Stomach (tissue), 9 donors: ENCODE data around the gene AK5. TPM values are rescaled to one million over a fixed set of nuclear protein-coding genes. Genes with fewer than 3 reads are reported as not detected.

Experiments used
- DNase-seq, 2 donors: peaks; one replicate each; pipeline versions ENCODE4 v3.0.0 to v3.0.0-alpha.2; 2013 to 2019
- H3K27ac ChIP-seq, 5 donors: fragments of 200-600 bp in 4 of 5; sonication (generic) in 4 of 5; one replicate each; pipeline ENCODE4 v1.5.1; 2013 to 2019; ENCODE audit warnings: mild to moderate bottlenecking in 1 of 5, moderate library complexity in 1 of 5
- H3K27me3 ChIP-seq, 3 donors: fragments of 200-600 bp; sonication (generic); one replicate each; pipeline ENCODE4 v1.5.1; 2017 to 2019; ENCODE audit warnings: mixed run types in 1 of 3
- H3K36me3 ChIP-seq, 4 donors: fragments of 200-600 bp; sonication (generic); 1 replicate in 3 of 4; 2 replicates in 1 of 4; pipeline ENCODE4 v1.5.1; 2016 to 2019
- H3K4me1 ChIP-seq, 4 donors: fragments of 200-600 bp; sonication (generic); one replicate each; pipeline ENCODE4 v1.5.1; 2016 to 2019
- H3K4me3 ChIP-seq, 4 donors: fragments of 200-600 bp; sonication (generic) in 3 of 4; one replicate each; pipeline ENCODE4 v1.5.1; 2016 to 2019; ENCODE audit warnings: mild to moderate bottlenecking in 1 of 4
- H3K9me3 ChIP-seq, 4 donors: fragments of 200-600 bp; sonication (generic); one replicate each; pipeline ENCODE4 v1.5.1; 2016 to 2019
- CTCF ChIP-seq, 7 experiments: fragments of 450-650 bp in 4 of 7; fragments of 200-600 bp in 3 of 7; sonication (generic) in 3 of 7; IDR thresholded peaks; one replicate each; pipeline ENCODE4 v1.5.1; 2016 to 2019; ENCODE audit warnings: antibody characterized with exemption in 7 of 7, control low read depth in 2 of 7, mild to moderate bottlenecking in 1 of 7
- EP300 ChIP-seq: sonication (generic); formaldehyde crosslinking; IDR thresholded peaks from one replicate; pipeline ENCODE4 v1.6.1; 2017; ENCODE audit warnings: antibody characterized with exemption
- POLR2A ChIP-seq, 4 donors: fragments of 450-650 bp; IDR thresholded peaks; one replicate each; pipeline ENCODE4 v1.6.1; 2016; ENCODE audit warnings: antibody characterized with exemption in 4 of 4, control low read depth in 2 of 4, mild to moderate bottlenecking in 1 of 4, moderate library complexity in 1 of 4
- POLR2AphosphoS5 ChIP-seq, 3 donors: sonication (generic); formaldehyde crosslinking; IDR thresholded peaks; one replicate each; pipeline ENCODE4 v1.6.1; 2016; ENCODE audit warnings: antibody characterized with exemption in 3 of 3
- WGBS, 5 donors: extraction: QIAGEN DNeasy Blood & Tissue Kit in 3 of 5; methylation state at CpG; one replicate each; pipeline versions ENCODE4 v1.1.5 to v1.1.7; 2013 to 2018; 5-methylcytosine and 5-hydroxymethylcytosine counted together
- intact Hi-C: fragments of 100-400 bp; cut with DNase I; formaldehyde crosslinking; loops from one replicate; pipeline ENCODE4 v1.15.1; 2023; ENCODE audit warnings: low total_unique reads
- polyA plus RNA-seq, 3 donors: library from polyadenylated mRNA; stranded (reverse); fragments of 200-250 nt; gene quantifications; one replicate each; pipeline ENCODE4 v1.2.3, GENCODE V29; 2013
- total RNA-seq, 5 donors: library from RNA; depleted of rRNA; stranded (reverse); fragments of >200 nt; gene quantifications; one replicate each; pipeline versions ENCODE4 v1.1.0 to v1.2.3, GENCODE V29; 2014 to 2016
- donor health status: healthy with polysubstance abuse.
- donor health status: Bipolar disorder and iron deficiency.
- donor health status: healthy.

Gene AK5
- total and polyA plus RNA-seq, 8 donors: 0.23 to 5.0 (median 1.3) TPM; not detected in 3

- intact Hi-C loops: no loop called here
- TF ChIP-seq POLR2AphosphoS5 (IDR thresholded peaks at IDR 0.05) (no peak), CTCF (IDR thresholded peaks at IDR 0.05) (no peak), POLR2A (IDR thresholded peaks at IDR 0.05) (no peak), EP300 (no peak)
- H3K27ac ChIP-seq: no peak overlapping the region
- no peaks in the 10 kb centered on the region for H3K4me1 ChIP-seq
- no peak overlapping the region for H3K4me3 ChIP-seq
- no peak for DNase-seq
- H3K27me3 ChIP-seq: no peaks in the 10 kb centered on the region
- no peaks in the 10 kb centered on the region for H3K9me3 ChIP-seq
- no peaks in the 10 kb centered on the region for H3K36me3 ChIP-seq
Observed at GRCh38 chr1:77498918-77499317, 217.1 kb downstream of the AK5 start.

- no peak for DNase-seq
- WGBS, 5 donors: 81 to 90% (median 88%) methylated on average over 5 of the region's 5 CpGs
- no peak overlapping the region for H3K27ac ChIP-seq
- H3K27me3 ChIP-seq: no peaks in the 10 kb centered on the region
- H3K4me1 ChIP-seq: no peaks in the 10 kb centered on the region
- no peak overlapping the region for H3K4me3 ChIP-seq
- H3K36me3 ChIP-seq: no peaks in the 10 kb centered on the region
- intact Hi-C loops: no loop called here
- H3K9me3 ChIP-seq: no peaks in the 10 kb centered on the region
- no peak for TF ChIP-seq CTCF (IDR thresholded peaks at IDR 0.05)
- no peak for TF ChIP-seq POLR2A (IDR thresholded peaks at IDR 0.05)
- TF ChIP-seq EP300: no peak
- no peak for TF ChIP-seq POLR2AphosphoS5 (IDR thresholded peaks at IDR 0.05)
Observed at GRCh38 chr1:77499466-77499865, 217.6 kb downstream of the AK5 start.

- Histone ChIP-seq H3K4me1 (no peaks in the 10 kb centered on the region), H3K27ac (no peak overlapping the region), H3K36me3 (no peaks in the 10 kb centered on the region), H3K27me3 (no peaks in the 10 kb centered on the region), H3K4me3 (no peak overlapping the region), H3K9me3 (no peaks in the 10 kb centered on the region)
- no peak for DNase-seq
- TF ChIP-seq POLR2A (IDR thresholded peaks at IDR 0.05) (no peak), POLR2AphosphoS5 (IDR thresholded peaks at IDR 0.05) (no peak), CTCF (IDR thresholded peaks at IDR 0.05) (no peak), EP300 (no peak)
- 51 to 59% (median 59%) methylated on average over 4 of the region's 4 CpGs for WGBS, 5 donors
- intact Hi-C loops: no loop called here
Observed at GRCh38 chr1:77504986-77505385, 223.2 kb downstream of the AK5 start.

- intact Hi-C loops: no loop called here
- TF ChIP-seq EP300: no peak
- no peak for TF ChIP-seq POLR2AphosphoS5 (IDR thresholded peaks at IDR 0.05)
- TF ChIP-seq POLR2A (IDR thresholded peaks at IDR 0.05): no peak
- no peak for TF ChIP-seq CTCF (IDR thresholded peaks at IDR 0.05)
- H3K27ac ChIP-seq: no peak overlapping the region
- no peaks in the 10 kb centered on the region for H3K9me3 ChIP-seq
- H3K36me3 ChIP-seq: no peaks in the 10 kb centered on the region
- no peak for DNase-seq
- no peak overlapping the region for H3K4me3 ChIP-seq
- WGBS, 5 donors: 77 to 82% (median 78%) methylated on average over 4 of the region's 4 CpGs
- H3K4me1 ChIP-seq: no peaks in the 10 kb centered on the region
- no peaks in the 10 kb centered on the region for H3K27me3 ChIP-seq
Observed at GRCh38 chr1:77506771-77507170, 225.0 kb downstream of the AK5 start.
